ENCODE results near the gene DDX54.

Gene DDX54, protein sequence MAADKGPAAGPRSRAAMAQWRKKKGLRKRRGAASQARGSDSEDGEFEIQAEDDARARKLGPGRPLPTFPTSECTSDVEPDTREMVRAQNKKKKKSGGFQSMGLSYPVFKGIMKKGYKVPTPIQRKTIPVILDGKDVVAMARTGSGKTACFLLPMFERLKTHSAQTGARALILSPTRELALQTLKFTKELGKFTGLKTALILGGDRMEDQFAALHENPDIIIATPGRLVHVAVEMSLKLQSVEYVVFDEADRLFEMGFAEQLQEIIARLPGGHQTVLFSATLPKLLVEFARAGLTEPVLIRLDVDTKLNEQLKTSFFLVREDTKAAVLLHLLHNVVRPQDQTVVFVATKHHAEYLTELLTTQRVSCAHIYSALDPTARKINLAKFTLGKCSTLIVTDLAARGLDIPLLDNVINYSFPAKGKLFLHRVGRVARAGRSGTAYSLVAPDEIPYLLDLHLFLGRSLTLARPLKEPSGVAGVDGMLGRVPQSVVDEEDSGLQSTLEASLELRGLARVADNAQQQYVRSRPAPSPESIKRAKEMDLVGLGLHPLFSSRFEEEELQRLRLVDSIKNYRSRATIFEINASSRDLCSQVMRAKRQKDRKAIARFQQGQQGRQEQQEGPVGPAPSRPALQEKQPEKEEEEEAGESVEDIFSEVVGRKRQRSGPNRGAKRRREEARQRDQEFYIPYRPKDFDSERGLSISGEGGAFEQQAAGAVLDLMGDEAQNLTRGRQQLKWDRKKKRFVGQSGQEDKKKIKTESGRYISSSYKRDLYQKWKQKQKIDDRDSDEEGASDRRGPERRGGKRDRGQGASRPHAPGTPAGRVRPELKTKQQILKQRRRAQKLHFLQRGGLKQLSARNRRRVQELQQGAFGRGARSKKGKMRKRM

DNA sequence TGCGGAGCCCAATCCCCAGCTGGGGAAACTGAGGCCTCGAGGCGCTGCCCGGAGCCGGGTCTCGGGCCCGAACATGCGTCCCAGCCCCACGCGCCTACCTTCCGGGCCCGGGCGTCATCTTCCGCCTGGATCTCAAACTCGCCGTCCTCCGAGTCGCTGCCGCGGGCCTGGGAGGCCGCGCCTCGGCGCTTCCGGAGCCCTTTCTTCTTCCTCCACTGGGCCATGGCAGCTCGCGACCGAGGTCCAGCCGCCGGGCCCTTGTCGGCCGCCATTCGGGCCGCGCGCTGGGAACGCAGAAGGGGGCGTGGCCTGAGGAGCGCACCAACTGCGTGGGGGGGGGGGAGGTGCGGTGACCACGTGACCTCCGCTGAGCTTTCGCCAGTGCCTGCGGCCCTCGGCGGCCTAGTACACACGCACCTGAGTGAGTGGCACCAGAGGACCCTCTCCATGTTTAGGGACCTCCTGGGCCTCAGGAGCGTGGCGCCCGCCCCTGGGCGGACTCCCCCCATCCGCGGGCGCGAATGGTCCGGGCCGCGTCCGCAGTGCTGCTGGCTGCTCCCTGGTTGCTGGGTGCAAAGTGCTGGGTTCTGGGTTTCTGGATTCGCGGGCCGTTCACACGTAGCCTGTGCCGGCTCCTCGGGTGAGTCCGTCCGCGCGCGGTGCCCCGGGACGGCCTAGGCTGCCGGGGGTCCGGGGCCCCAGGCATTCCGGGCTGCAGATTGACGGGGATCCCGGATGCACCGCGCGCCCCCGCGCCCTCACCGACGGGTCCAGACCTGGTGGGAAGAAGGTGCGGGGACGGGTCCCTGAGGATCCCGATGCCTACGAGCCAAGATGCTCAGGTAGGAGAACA lies at the start of gene DDX54, which contains the start of gene RITA1:
Gene DDX54 (minus strand): TSS at position 299 of the 853 bp plus-strand sequence. CDS start 27 bp downstream, at position 272.
Gene RITA1 (plus strand): TSS at position 542 of the 853 bp plus-strand sequence. CDS start 1,026 bp downstream, outside the sequence.
- intact Hi-C loops (cut with DNase I): no loop called here
- DNase-seq: peak; percentile 64 to 95 (median 77)

DNA sequence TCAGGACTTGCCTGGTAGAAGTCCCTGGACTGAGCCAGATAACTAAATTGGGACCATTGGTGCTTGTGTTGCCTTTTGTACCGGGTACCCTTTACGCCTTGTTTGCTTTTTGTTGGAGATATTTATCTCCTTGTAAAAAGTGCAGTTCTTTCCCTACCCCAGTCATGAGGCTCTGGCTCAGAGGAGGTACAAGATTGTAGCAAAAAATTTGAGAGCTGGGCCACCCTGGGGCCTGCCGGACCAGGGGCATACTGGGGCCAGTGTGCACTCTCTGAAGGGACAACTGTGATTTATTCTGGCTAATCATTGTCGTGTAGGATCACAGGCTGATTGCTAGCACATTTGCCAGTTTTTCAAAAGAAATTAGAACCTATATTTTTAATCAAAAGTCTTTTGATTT lies 49.2 kb upstream of the DDX54 start:
- peak in 3 of 10 donors; percentile 3 to 17 (median 6) for DNase-seq
- intact Hi-C loops (cut with DNase I): loop anchor here (10.0 kb wide), 1 partner anchor 60 kb away; no protein-coding TSS in a partner anchor

DNA sequence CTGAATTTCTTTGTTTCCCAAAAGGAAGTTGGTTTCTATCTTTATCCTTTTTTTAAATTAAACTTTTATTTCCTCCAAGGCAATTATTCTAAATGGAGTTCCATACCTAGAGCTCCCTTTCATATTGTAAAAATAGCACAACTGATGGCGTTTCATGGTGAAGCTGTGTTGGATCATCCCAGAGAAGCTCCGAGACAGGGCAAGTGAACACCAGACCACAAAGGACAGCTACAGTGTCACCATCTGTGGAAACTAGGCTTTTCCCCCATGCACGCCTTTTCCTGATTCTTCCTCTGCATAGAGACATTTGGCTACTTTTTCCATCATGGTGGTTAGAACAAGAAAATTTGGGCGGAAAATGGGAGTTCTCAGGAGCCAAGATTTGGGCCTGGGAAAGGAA lies 48.7 kb upstream of the DDX54 start:
- intact Hi-C loops (cut with DNase I): loop anchor here (10.0 kb wide), 1 partner anchor 61 kb away; no protein-coding TSS in a partner anchor
- no peak for DNase-seq

DNA sequence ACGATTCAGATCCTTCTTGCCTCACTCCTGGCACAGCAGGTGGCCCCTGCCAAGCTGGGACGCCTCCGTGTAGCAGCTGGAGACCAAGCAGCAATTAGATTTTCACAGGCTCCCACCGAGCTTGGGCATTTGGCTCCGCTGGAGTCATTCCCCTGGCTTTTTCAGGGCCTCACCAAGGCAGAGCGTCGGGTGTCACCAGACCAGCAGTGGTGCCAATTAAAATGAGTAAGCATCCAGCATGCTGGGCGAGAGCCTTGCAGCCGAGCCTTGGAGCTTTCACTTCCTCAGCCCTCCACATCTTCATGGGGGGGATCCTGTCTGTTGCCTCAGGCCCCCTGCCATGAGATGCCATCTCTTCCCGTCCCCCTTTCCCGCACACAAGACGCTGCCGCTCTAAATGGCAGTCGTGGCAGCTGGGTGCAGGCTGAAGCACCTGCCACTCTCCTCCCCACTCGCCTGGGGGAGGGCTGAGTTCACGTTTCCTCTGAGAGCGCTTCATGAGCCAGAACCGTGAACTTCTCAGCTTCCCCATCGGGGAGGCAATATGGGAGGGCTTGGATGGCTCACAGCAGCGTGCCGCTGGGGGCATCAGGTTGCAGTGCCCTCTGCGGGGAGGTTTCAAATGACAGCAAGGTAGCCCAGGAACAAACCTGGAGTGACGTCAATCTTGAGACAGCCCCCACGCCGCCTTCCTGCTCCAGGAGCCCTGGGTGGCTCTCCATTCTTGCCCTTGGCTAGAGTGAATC lies 47.7 kb upstream of the DDX54 start:
- peak in 7 of 10 donors; percentile 45 to 91 (median 55) for DNase-seq
- intact Hi-C loops (cut with DNase I): loop anchor here (10.0 kb wide), 1 partner anchor 62 kb away; no protein-coding TSS in a partner anchor

DNA sequence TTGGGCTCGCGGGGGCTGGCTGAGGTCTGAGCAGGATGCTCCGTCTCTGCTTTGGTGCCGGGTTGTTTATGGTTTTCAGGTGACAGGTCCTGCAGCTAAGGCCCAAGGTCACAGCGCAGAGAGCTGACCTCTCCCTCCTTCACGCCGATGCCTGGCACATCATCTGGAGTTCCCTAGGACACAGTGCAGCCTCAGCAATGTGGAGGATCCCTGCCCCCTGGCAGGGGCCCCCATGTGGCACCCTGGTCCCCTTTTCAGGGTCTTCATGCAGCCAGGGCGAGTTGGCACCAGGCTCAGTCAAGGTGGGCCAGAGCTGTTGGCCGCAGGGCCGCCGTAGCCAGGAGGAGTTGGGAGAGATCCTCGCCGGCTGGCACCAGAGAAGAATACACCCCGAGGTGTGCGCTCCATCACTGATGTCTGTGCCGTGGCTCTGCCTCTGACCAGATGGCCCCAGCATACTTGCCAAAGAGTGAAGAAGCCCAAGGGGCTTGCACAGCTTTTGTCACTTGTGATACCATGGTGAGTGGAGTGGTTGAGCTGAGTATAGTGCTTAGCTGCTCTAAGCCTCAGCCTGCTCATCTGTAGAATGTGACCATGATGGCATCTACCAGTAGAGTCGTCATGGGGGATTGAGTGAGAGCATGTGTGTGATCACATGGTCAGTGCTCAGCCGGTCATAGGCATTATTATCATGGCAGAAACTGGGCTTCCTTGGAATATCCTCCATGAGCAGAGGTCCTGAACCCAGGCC lies 47.0 kb upstream of the DDX54 start:
- intact Hi-C loops (cut with DNase I): loop anchor here (10.0 kb wide), 1 partner anchor 63 kb away; no protein-coding TSS in a partner anchor
- DNase-seq: peak in 1 of 10 donors; percentile 68

DNA sequence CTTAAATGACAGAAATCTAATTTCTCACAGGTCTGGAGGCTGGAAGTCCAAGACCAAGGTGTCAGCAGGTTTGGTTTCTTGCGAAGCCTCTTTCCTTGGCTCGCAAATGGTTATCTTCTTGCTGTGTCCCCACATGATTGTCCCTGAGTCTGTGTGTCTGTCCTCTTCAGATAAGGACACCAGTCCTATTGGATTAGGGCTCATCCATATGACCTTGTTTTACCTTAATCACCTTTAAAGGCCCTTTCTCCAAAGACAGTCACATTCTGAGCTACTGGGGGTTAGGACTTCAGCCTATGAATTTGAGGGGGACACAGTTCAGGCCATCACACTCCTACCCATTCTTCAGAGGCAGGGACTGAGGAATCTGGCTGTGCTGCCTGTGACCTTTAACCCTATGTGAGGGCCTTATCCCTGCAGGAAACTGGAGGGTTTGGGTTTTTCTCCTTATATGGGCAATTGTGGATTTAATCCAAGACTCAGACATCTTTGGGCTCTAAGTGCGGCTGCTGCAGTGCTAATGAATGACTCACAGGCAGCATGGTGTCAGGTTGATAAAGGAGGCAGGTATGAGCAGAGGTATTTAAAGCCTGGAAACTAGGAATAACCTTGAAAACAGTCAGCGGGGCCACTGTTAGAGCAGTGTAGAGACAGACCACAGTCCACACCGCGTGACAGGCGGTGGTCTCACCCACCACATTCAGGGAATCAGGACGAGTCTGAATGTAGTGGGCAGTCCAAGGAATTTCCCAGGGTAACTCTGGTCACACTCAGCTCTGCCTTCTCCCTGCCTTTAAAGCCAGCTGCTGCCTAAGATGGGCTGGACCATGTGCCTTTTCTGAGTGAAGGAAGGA lies 46.2 kb upstream of the DDX54 start:
- intact Hi-C loops (cut with DNase I): loop anchor here (10.0 kb wide), 1 partner anchor 63 kb away; no protein-coding TSS in a partner anchor
- DNase-seq: peak in 1 of 10 donors; percentile 1

DNA sequence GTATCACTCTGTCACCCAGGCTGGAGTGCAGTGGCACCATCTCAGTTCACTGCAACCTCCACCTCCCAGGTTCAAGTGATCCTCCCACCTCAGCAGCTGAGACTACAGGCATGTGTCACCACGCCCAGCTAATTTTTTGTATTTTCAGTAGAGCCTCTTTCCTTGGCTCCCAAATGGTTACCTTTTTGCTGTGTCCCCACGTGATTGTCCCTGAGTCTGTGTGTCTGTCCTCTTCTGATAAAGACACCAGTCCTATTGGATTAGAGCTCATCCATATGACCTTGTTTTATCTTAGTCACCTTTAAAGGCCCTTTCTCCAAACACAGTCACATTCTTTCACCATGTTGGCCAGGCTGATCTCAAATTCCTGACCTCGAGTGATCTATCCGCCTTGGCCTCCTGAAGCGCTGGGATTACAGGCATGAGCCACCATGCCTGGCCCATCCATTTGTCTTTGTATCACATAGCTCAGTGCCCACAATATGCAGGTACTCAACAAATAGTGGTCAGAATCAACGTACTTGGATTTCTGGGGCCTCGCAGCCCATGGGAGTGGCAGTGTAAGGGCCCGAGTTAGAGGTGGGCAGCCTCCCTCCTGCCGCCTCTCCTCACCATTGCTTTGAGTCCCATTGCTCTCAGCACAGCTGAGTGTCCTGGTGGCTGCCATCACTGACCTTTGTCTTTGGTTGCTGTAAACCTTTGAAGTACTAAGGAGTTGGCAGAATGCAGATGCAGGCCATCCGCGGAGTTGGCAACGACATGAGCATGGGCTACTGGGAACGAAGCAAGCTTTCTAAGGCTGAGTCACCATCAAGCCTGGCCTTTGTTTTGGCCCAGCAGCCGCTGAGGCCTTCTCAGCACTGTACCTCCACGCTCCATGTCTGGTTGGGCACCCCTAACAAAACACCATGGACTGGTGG lies 45.3 kb upstream of the DDX54 start:
- intact Hi-C loops (cut with DNase I): loop anchor here (10.0 kb wide), 1 partner anchor 64 kb away; no protein-coding TSS in a partner anchor
- peak in 1 of 10 donors; percentile 86 for DNase-seq

DNA sequence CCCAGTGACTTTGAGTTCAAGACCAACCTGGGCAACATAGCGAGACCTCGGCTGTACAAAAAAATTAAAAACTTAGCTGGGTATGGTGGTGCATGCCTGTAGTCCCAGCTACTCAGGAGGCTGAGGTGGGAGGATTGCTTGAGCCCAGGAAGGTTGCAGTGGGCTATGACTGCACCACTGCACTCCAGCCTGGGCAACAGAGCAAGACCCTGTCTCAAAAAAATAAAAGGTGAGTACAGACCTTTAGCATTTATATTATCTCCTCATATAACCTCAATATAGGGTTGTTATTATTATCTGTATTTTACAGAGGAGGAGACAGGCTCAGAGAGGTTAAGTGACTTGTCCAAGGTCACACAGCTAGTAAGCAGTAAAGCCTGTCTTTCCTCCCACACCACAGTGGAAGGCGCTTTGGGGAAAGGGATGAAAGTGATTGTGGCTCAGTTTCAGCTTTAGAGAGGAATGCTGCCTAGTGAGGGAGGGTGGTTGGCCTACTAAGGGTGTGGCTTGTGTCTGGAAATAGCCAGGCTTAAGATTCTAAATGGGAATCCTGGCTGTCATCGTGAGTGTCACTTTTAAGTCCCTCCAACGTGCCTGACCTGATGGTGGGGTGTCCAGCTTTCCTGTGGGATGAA lies 43.2 kb upstream of the DDX54 start:
- peak in 2 of 10 donors; percentile 12 to 21 for DNase-seq
- intact Hi-C loops (cut with DNase I): no loop called here

DNA sequence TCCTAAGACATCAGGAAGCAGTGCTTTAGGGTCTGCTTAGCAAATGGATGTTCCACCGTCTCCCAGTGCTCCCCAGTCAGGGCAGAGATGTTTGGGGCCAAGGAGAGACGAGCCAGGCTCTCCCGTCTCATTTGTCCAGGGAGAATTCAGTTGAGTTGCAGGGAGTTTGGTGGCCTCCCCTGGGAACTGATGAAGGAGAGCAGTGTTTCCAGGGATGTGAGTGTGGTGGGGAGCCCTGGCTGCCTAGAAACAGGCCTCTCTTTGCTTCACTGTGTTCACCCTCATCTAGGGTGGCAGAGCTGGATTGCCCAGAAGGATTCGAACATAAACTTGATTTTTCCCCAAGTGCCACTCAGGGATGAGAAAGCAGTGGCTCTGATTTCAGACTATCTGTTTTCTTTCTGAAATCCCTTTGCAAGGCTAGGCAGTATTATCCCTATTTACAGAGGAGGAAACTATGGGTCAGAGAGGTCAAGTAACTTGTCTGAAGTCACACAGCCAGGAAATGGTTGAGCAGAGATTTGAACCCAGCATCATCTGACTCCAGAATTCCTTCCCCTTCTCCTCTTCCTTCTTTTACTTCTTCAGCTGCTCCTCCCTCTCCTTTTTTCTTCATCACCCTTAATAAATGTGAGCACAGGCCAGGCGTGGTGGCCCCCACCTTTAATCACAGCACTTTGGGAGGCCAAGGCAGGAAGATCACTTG lies 42.6 kb upstream of the DDX54 start:
- intact Hi-C loops (cut with DNase I): no loop called here
- DNase-seq: peak in 2 of 10 donors; percentile 52 to 69

DNA sequence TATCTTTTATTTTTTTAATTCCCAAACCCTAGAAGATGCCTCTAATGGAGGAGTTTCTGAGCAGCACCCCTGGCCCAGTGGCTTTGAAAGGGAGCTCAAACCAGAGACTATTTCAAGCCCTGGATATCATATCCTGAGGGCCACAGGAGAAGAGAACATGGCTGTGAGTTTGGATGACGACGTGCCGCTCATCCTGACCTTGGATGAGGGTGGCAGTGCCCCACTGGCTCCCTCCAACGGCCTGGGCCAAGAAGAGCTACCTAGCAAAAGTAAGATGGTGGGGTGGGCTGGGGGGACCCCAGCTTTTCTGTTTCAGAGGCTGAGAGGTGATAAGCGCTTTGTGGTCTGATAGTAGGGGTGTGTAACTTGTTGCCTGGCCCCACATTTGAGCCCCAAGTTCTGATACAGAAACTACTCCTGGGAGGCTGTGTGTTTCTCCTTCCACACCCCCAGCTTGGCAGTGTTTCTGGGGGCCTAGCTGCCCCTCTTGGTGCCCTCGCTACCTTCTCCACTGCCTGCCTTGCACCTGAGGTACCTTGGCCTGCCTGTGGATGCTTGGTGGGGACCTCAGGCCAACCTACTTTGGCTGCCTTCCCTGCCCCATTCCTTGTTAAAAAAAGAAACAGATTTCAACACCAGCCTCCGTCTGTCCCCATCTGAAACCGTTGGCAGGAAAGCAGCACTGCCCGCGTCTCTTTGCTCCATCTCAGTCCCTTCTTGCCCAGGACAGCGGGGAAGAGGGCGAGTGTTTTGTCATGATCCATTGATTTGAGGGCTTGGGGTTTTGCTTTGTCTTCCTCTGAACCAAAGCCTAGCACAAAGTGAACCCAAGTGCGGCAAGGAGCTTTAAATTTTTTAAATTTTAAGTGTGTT lies 41.7 kb upstream of the DDX54 start:
- intact Hi-C loops (cut with DNase I): no loop called here
- peak in 5 of 10 donors; percentile 40 to 87 (median 55) for DNase-seq

DNA sequence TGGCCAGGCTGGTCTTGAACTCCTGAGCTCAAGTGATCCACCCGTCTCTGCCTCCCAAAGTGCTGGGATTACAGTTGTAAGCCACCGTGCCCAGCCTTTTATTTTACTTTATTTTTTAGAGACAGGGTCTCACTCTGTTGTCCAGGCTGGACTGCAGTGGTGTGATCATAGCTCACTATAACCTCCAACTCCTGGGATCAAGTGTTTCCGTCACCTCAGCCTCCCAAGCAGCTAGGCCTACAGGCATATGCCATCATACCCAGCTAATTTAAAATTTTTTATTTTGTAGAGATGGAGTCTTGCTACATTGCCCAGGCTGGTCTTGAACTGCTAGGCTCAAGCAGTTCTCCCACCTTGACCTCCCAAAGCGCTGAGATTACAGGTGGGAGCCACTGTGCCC lies 39.7 kb upstream of the DDX54 start:
- intact Hi-C loops (cut with DNase I): no loop called here
- DNase-seq: peak in 1 of 10 donors; percentile 20

DNA sequence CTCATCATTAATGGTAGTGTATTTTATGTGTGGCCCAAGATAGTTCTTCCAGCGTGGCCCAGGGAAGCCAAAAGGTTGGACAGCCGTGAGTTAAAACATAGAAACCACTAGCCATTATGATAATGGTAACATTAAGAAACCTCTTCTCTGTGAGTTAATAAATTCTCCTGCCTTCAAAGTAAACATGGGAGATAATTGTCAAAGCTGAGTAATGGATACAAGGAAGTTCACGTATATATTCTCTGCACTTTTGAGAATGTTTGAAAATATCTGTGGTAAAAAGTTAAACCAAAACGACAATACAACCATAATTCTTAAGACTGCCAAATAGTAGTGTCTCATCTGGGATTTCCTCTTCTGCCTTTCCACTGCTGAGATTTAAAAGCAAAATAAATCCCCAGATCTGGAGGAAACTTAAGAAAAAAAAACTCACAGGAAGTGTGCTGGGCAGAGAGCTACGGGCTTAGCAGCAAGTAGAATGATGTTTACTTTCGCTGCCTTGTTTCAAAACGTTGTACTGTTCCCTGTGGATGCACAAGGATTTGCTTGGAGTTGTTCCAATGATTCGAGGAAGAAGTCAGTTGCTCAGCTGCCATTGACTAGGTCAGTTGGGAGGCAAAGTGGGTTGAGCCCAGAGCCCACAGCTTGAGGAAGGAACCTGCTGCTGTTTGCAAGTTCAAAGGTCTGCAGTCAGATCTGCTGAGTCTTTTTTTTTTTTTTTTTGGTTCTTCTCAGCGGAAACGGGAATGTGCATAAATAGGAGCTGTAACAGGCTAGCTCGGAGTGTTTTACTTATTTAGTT lies 37.7 kb upstream of the DDX54 start:
- intact Hi-C loops (cut with DNase I): no loop called here
- DNase-seq: peak in 2 of 10 donors; percentile 79 to 83

Measured in posterior cingulate gyrus (tissue), 11 donors.